Measurements from ENCODE around the gene CTNNA1.

Gene CTNNA1

DNA sequence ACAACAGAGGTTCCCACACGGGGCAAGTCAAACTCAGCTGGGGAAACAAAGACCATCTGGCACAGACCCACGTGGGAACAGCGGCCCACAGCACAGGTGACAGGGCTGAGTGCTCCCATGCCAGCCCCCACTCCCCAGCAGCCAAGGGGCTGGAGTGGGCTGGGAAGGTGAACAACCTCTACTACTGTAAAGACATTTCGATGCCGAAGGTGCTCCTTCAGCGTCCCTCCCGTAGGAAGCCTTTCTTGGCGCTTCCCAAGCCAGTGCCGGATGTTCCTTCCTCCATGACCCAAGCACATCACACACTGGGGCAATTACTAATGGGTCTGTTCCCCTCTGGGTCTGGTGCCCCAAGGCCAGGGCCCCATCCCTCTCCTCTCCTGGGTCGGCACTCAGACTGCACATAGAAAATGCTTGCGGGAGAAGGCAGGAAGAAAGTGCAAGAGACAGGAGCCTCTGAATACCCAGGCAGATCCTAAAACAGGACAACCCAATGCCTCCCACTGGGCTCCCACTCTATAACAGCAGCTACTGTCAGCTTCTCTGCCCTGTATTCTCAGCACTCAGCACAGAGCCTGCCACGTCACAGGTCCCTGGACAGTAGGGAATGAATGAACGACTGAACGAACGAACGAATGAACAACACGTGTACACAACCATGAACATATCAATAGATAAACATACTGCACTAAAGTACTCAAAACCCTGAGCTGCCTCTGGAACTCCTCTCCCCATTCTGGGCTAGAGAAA is 198.9 kb downstream of the CTNNA1 start:
- TF ChIP-seq, protein P1, sequence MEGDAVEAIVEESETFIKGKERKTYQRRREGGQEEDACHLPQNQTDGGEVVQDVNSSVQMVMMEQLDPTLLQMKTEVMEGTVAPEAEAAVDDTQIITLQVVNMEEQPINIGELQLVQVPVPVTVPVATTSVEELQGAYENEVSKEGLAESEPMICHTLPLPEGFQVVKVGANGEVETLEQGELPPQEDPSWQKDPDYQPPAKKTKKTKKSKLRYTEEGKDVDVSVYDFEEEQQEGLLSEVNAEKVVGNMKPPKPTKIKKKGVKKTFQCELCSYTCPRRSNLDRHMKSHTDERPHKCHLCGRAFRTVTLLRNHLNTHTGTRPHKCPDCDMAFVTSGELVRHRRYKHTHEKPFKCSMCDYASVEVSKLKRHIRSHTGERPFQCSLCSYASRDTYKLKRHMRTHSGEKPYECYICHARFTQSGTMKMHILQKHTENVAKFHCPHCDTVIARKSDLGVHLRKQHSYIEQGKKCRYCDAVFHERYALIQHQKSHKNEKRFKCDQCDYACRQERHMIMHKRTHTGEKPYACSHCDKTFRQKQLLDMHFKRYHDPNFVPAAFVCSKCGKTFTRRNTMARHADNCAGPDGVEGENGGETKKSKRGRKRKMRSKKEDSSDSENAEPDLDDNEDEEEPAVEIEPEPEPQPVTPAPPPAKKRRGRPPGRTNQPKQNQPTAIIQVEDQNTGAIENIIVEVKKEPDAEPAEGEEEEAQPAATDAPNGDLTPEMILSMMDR (IDR thresholded peaks at IDR 0.05; ENCODE audit: low read depth, low read length), result no peak
- no peak for TF ChIP-seq POLR2A (IDR thresholded peaks at IDR 0.05; ENCODE audit: extremely low read depth, insufficient read length)
- TF ChIP-seq, protein P2, sequence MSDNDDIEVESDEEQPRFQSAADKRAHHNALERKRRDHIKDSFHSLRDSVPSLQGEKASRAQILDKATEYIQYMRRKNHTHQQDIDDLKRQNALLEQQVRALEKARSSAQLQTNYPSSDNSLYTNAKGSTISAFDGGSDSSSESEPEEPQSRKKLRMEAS (IDR thresholded peaks at IDR 0.05; ENCODE audit: low read depth, low read length), result no peak
- H3K4me3 ChIP-seq (ENCODE audit: low read depth, low read length), result no peak overlapping the region
- no peak for DNase-seq (ENCODE audit: low read depth)

DNA sequence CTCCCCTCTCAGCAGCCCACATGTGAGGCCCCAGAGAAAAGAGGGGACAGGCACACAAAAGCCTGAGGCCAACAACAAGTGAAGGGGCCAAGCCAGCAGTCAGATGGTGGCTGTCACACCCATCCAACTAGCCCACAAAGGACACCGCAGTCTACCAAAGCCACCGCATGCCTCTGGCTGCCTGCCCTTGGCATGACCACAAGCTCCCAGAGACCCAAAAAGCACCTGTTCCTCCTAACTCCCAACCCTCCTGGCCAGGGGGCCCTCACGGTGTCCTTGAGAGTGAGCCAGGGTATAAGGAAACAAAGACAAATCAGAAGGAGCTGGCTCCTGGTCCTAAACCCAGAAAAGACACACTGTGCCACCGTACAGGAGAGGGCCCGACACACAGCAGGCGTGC is 199.7 kb downstream of the CTNNA1 start:
- H3K4me3 ChIP-seq (ENCODE audit: low read depth, low read length), result no peak overlapping the region

DNA sequence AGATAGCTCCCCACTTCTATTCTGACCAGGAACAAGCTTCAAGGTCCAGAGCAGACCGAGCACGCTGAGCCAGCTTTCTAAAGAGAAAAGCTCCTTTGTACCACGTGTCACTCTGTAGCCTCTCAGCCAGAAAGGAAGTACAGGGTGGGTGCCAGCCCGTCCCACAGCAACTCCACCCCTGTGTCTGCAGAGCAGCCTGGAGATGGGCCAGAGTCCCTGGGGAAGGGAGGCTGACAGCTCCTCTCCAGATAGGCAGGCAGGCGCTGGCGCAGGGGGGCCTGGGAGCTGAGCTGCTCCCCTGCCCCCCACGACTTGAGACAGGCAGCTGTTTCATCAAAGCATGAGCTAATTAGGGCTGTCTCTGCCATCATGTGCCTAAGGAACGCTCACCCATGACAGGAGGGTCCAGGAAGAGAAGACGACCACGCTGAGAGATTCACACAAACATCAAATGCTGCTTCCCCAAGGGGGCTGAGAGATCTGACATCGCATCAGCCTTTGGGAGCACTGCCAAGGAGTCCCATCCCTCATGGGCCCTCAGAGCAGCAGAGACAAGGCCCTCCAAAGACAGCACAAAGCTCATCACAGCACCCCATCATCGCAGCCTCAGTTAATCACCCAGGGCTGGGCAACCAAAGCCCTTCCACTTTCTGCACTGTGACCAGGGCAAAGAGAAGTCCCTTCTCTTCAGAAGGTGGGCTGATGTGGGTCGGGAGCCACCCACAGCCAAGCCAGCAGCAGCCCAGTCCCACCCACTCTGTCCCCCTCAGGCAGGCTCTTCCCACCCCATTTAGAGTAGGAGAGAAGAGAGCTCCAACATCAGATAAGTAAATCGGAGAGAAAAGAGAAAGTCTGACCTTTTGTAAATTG is 200.4 kb downstream of the CTNNA1 start:
- no peak overlapping the region for H3K4me3 ChIP-seq (ENCODE audit: low read depth, low read length)
- TF ChIP-seq POLR2A (IDR thresholded peaks at IDR 0.05; ENCODE audit: extremely low read depth, insufficient read length) (no peak), MYC (IDR thresholded peaks at IDR 0.05; ENCODE audit: low read depth, low read length) (peak; percentile 82)
- TF ChIP-seq, protein P2 (IDR thresholded peaks at IDR 0.05; ENCODE audit: low read depth, low read length), result peak; percentile 99
- TF ChIP-seq, protein P1 (IDR thresholded peaks at IDR 0.05; ENCODE audit: low read depth, low read length), result no peak
- DNase-seq (ENCODE audit: low read depth), result peak; percentile 89

More for the DNA sequence above, 199.7 kb downstream of the CTNNA1 start:
- TF ChIP-seq, protein P2 (IDR thresholded peaks at IDR 0.05; ENCODE audit: low read depth, low read length), result no peak
- TF ChIP-seq, protein P1 (IDR thresholded peaks at IDR 0.05; ENCODE audit: low read depth, low read length), result no peak
- TF ChIP-seq POLR2A (IDR thresholded peaks at IDR 0.05; ENCODE audit: extremely low read depth, insufficient read length) (no peak), MYC (IDR thresholded peaks at IDR 0.05; ENCODE audit: low read depth, low read length) (no peak)
- peak; percentile 9 for DNase-seq (ENCODE audit: low read depth)

DNA sequence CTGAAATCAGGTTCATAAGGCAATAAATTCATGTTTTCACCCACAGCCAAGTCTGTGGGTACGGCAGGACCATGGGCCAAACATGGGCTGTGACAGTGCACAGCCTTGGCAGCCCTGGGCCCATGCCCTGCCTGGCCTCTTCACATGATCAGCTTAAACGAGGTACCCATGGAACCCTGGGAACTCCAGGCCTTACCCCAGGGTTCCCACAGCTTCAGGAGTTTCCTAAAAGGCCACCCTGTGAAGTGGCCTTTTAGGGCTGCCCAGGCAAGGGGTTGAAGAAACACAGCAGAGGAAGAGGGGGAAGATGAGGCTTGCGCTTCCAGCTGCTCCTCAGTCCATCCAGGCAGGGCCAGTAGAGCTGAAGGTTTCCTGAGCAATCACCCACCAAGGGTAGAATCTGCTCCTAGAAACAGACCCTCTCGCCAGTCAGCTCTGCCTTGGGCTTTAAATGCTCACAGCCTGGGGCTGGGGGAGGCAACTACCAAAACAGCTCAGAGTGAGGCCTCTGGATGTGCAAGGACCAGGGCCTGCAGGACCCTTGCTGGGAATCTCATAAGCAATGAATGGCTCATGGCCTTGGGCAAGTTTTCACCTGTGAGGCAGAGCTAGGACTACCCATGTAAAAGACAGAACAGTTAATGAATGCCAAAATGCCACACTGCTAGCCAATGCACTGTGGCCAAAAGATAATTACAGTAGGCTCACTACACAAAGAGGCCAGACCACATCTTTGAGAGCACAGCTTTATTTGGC is 201.2 kb downstream of the CTNNA1 start:
- no peak for DNase-seq (ENCODE audit: low read depth)
- no peak overlapping the region for H3K4me3 ChIP-seq (ENCODE audit: low read depth, low read length)

More for the DNA sequence above, 201.2 kb downstream of the CTNNA1 start:
- TF ChIP-seq MYC (IDR thresholded peaks at IDR 0.05; ENCODE audit: low read depth, low read length) (no peak), POLR2A (IDR thresholded peaks at IDR 0.05; ENCODE audit: extremely low read depth, insufficient read length) (no peak)
- TF ChIP-seq, protein P2 (IDR thresholded peaks at IDR 0.05; ENCODE audit: low read depth, low read length), result no peak
- TF ChIP-seq, protein P1 (IDR thresholded peaks at IDR 0.05; ENCODE audit: low read depth, low read length), result no peak

All from NB4 (cell line).